Measurements from ENCODE around the gene SELENON.

SELENON gene

DNA sequence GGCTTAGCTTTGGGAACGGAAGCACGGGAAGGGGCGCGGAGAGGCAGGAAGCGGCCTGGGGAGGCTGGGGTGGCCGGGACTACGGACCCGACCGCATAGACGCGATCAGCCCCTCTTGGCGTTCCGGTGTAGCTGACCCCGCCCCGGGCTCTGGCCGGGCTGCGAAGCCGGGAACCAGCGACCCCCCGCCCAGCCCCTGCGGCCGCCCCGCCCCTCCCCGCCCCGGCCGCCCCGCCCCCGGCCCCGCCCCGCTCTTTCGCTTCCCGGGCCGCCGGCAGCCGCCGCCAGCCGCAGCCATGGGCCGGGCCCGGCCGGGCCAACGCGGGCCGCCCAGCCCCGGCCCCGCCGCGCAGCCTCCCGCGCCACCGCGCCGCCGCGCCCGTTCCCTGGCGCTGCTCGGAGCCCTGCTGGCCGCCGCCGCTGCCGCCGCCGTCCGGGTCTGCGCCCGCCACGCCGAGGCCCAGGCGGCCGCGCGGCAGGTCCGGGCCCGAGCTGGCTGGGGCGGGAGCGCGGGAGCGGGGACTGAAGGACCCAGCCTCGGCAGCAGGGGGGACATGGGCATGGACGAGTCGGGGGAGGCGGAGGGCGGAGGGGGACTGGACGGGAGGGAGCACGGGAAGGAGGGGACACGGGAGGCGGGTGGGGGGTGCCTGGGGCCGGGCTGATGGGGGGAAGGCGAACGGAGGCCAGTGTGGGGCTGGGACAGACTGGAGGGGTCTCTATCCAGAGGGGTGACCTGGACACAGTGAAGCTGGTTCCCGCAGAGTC, at the start of gene SELENON (continued):
- TF ChIP-seq, protein P1, sequence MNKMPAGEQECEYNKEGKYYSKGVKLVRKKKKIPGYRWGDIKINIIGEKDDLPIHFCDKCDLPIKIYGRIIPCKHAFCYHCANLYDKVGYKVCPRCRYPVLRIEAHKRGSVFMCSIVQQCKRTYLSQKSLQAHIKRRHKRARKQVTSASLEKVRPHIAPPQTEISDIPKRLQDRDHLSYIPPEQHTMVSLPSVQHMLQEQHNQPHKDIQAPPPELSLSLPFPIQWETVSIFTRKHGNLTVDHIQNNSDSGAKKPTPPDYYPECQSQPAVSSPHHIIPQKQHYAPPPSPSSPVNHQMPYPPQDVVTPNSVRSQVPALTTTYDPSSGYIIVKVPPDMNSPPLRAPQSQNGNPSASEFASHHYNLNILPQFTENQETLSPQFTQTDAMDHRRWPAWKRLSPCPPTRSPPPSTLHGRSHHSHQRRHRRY (tag by site-specific recombination; IDR thresholded peaks at IDR 0.05): no peak
- TF ChIP-seq ZNF274 (IDR thresholded peaks at IDR 0.05; ENCODE audit: low read length) (no peak), ZNF274 (tag by site-specific recombination; IDR thresholded peaks at IDR 0.05; ENCODE audit: borderline replicate concordance) (no peak), ZNF140 (tag by site-specific recombination; IDR thresholded peaks at IDR 0.05) (no peak), ZNF610 (tag by site-specific recombination; IDR thresholded peaks at IDR 0.05; ENCODE audit: borderline replicate concordance) (no peak), SP7 (tag by site-specific recombination; IDR thresholded peaks at IDR 0.05) (no peak), ZBTB8A (tag by site-specific recombination; IDR thresholded peaks at IDR 0.05) (no peak; the same call in 1 of the 2 replicates), ZFP69B (tag by site-specific recombination; IDR thresholded peaks at IDR 0.05) (peak; percentile 52; the same call in 1 of the 2 replicates), MEIS1 (CRISPR knock-in tag; IDR thresholded peaks at IDR 0.05; ENCODE audit: borderline replicate concordance) (no peak), ZNF600 (tag by site-specific recombination; IDR thresholded peaks at IDR 0.05) (no peak; the same call in 1 of the 2 replicates), GLIS1 (tag by site-specific recombination; IDR thresholded peaks at IDR 0.05) (peak; percentile 64), KLF16 (tag by site-specific recombination; IDR thresholded peaks at IDR 0.05) (0 out of 2 replicates have a peak, but pooled peaks have one; percentile 26), ZNF174 (tag by site-specific recombination; IDR thresholded peaks at IDR 0.05) (no peak), ZNF660 (tag by site-specific recombination; IDR thresholded peaks at IDR 0.05) (no peak), GLIS2 (tag by site-specific recombination; IDR thresholded peaks at IDR 0.05) (peak; percentile 60), ZBTB7A (tag by site-specific recombination; IDR thresholded peaks at IDR 0.05; ENCODE audit: low read depth) (0 out of 2 replicates have a peak, but pooled peaks have one; percentile 74), ZNF37A (tag by site-specific recombination; IDR thresholded peaks at IDR 0.05) (no peak), ZNF473 (tag by site-specific recombination; IDR thresholded peaks at IDR 0.05) (no peak), ZNF114 (tag by site-specific recombination; IDR thresholded peaks at IDR 0.05) (no peak), ZNF529 (tag by site-specific recombination; IDR thresholded peaks at IDR 0.05; ENCODE audit: insufficient replicate concordance) (no peak), HOXC10 (CRISPR knock-in tag; IDR thresholded peaks at IDR 0.05) (no peak), KLF9 (tag by site-specific recombination; IDR thresholded peaks at IDR 0.05; ENCODE audit: low read depth) (peak; percentile 52; the same call in 1 of the 2 replicates), MZF1 (tag by site-specific recombination; IDR thresholded peaks at IDR 0.05; ENCODE audit: borderline replicate concordance) (no peak)
- TF ChIP-seq, protein P2, sequence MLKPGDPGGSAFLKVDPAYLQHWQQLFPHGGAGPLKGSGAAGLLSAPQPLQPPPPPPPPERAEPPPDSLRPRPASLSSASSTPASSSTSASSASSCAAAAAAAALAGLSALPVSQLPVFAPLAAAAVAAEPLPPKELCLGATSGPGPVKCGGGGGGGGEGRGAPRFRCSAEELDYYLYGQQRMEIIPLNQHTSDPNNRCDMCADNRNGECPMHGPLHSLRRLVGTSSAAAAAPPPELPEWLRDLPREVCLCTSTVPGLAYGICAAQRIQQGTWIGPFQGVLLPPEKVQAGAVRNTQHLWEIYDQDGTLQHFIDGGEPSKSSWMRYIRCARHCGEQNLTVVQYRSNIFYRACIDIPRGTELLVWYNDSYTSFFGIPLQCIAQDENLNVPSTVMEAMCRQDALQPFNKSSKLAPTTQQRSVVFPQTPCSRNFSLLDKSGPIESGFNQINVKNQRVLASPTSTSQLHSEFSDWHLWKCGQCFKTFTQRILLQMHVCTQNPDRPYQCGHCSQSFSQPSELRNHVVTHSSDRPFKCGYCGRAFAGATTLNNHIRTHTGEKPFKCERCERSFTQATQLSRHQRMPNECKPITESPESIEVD (tag by site-specific recombination; IDR thresholded peaks at IDR 0.05): no peak
- TF ChIP-seq, protein P3, sequence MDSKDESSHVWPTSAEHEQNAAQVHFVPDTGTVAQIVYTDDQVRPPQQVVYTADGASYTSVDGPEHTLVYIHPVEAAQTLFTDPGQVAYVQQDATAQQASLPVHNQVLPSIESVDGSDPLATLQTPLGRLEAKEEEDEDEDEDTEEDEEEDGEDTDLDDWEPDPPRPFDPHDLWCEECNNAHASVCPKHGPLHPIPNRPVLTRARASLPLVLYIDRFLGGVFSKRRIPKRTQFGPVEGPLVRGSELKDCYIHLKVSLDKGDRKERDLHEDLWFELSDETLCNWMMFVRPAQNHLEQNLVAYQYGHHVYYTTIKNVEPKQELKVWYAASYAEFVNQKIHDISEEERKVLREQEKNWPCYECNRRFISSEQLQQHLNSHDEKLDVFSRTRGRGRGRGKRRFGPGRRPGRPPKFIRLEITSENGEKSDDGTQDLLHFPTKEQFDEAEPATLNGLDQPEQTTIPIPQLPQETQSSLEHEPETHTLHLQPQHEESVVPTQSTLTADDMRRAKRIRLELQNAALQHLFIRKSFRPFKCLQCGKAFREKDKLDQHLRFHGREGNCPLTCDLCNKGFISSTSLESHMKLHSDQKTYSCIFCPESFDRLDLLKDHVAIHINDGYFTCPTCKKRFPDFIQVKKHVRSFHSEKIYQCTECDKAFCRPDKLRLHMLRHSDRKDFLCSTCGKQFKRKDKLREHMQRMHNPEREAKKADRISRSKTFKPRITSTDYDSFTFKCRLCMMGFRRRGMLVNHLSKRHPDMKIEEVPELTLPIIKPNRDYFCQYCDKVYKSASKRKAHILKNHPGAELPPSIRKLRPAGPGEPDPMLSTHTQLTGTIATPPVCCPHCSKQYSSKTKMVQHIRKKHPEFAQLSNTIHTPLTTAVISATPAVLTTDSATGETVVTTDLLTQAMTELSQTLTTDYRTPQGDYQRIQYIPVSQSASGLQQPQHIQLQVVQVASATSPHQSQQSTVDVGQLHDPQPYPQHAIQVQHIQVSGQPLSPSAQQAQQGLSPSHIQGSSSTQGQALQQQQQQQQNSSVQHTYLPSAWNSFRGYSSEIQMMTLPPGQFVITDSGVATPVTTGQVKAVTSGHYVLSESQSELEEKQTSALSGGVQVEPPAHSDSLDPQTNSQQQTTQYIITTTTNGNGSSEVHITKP (tag by site-specific recombination; IDR thresholded peaks at IDR 0.05): no peak
- TF ChIP-seq, protein P4, sequence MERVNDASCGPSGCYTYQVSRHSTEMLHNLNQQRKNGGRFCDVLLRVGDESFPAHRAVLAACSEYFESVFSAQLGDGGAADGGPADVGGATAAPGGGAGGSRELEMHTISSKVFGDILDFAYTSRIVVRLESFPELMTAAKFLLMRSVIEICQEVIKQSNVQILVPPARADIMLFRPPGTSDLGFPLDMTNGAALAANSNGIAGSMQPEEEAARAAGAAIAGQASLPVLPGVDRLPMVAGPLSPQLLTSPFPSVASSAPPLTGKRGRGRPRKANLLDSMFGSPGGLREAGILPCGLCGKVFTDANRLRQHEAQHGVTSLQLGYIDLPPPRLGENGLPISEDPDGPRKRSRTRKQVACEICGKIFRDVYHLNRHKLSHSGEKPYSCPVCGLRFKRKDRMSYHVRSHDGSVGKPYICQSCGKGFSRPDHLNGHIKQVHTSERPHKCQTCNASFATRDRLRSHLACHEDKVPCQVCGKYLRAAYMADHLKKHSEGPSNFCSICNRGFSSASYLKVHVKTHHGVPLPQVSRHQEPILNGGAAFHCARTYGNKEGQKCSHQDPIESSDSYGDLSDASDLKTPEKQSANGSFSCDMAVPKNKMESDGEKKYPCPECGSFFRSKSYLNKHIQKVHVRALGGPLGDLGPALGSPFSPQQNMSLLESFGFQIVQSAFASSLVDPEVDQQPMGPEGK (tag by site-specific recombination; IDR thresholded peaks at IDR 0.05): peak; percentile 83
- TF ChIP-seq, protein P5, sequence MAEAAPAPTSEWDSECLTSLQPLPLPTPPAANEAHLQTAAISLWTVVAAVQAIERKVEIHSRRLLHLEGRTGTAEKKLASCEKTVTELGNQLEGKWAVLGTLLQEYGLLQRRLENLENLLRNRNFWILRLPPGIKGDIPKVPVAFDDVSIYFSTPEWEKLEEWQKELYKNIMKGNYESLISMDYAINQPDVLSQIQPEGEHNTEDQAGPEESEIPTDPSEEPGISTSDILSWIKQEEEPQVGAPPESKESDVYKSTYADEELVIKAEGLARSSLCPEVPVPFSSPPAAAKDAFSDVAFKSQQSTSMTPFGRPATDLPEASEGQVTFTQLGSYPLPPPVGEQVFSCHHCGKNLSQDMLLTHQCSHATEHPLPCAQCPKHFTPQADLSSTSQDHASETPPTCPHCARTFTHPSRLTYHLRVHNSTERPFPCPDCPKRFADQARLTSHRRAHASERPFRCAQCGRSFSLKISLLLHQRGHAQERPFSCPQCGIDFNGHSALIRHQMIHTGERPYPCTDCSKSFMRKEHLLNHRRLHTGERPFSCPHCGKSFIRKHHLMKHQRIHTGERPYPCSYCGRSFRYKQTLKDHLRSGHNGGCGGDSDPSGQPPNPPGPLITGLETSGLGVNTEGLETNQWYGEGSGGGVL (tag by site-specific recombination; IDR thresholded peaks at IDR 0.05): peak; percentile 92

Measured in HEK293 (cell line).